IMR-90 (cell line): Measurements from ENCODE around the gene HMGCS2. TPM values are rescaled to one million over a fixed set of nuclear protein-coding genes. Genes with fewer than 3 reads are reported as not detected.

Experiments
- ATAC-seq: fragments of 200-7000 bp; cut with Tn5 transposase; 2 replicates; pipeline ENCODE4 v1.9.1; 2020; ENCODE audit warnings: low read depth, mild to moderate bottlenecking, moderate library complexity
- BruUV-seq: library from RNA; stranded (reverse); fragments of 400-500 nt; replicated peaks from 2 replicates; lab custom pipeline; 2021; lab: Mats Ljungman, UMichigan
- CTCF ChIA-PET: fragments of 300-600 bp; formaldehyde crosslinking; extraction: SDS; loops from one replicate; lab custom pipeline; 2021; ENCODE audit warnings: antibody characterized with exemption; lab: Yijun Ruan, JAX
- POLR2A ChIA-PET: fragments of 300-600 bp; sonication (Branson Sonifier 250); formaldehyde crosslinking; loops from one replicate; lab custom pipeline; 2022; ENCODE audit warnings: antibody characterized with exemption; ENCODE audit not compliant: unreplicated experiment; lab: Charles Lee
- DNase-seq: peaks from one replicate; pipeline ENCODE4 v3.0.0; 2013
- H2AFZ ChIP-seq: replicated peaks from 2 replicates; pipeline ENCODE3; 2013; ENCODE audit warnings: low read length, mild to moderate bottlenecking; ENCODE audit not compliant: poor library complexity
- H2AK5ac ChIP-seq: 2 replicates; pipeline ENCODE4 v1.6.1; 2013; ENCODE audit warnings: low read depth, low read length, inconsistent platforms
- H2AK9ac ChIP-seq: replicated peaks from 2 replicates; pipeline ENCODE3; 2013; ENCODE audit warnings: mild to moderate bottlenecking, low read depth, low read length, moderate library complexity; ENCODE audit not compliant: poor library complexity
- H2BK120ac ChIP-seq: 2 replicates; pipeline ENCODE4 v1.6.1; 2013; ENCODE audit warnings: low read depth, low read length, inconsistent platforms
- H2BK15ac ChIP-seq: 3 replicates; pipeline ENCODE4 v1.6.1; 2013; ENCODE audit warnings: low read depth, low read length, inconsistent platforms
- H2BK20ac ChIP-seq: 2 replicates; pipeline ENCODE4 v1.6.1; 2013; ENCODE audit warnings: low read depth, mild to moderate bottlenecking, inconsistent platforms, low read length, moderate library complexity
- H2BK5ac ChIP-seq: 2 replicates; pipeline ENCODE4 v1.6.1; 2013; ENCODE audit warnings: mild to moderate bottlenecking, low read depth, low read length, inconsistent platforms; ENCODE audit not compliant: poor library complexity, severe bottlenecking
- H3K14ac ChIP-seq: replicated peaks from 2 replicates; pipeline ENCODE4 v1.6.1; 2013; ENCODE audit warnings: low read depth, low read length, inconsistent platforms
- H3K18ac ChIP-seq: 2 replicates; pipeline ENCODE4 v1.6.1; 2013; ENCODE audit warnings: low read depth, low read length, control low read depth
- H3K23ac ChIP-seq: 2 replicates; pipeline ENCODE4 v1.6.1; 2013; ENCODE audit warnings: low read depth, low read length, inconsistent platforms
- H3K27ac ChIP-seq: 2 replicates; pipeline ENCODE4 v1.5.1; 2013; ENCODE audit warnings: mild to moderate bottlenecking, control low read depth, low read length; ENCODE audit not compliant: insufficient read depth
- H3K27me3 ChIP-seq: 2 replicates; pipeline ENCODE4 v1.6.1; 2013; ENCODE audit warnings: low read length; ENCODE audit not compliant: control insufficient read depth, insufficient read depth
- H3K36me3 ChIP-seq: 2 replicates; pipeline ENCODE4 v1.6.1; 2013; ENCODE audit warnings: low read length, mixed read lengths; ENCODE audit not compliant: control insufficient read depth, insufficient read depth
- H3K4ac ChIP-seq: 2 replicates; pipeline ENCODE4 v1.6.1; 2013; ENCODE audit warnings: low read depth, low read length, inconsistent platforms
- H3K4me1 ChIP-seq: 2 replicates; pipeline ENCODE4 v1.6.1; 2013; ENCODE audit warnings: low read length, mixed read lengths; ENCODE audit not compliant: control insufficient read depth, insufficient read depth
- H3K4me2 ChIP-seq: 2 replicates; pipeline ENCODE4 v1.6.1; 2013; ENCODE audit warnings: low read depth, mild to moderate bottlenecking, control low read depth, low read length, moderate library complexity
- H3K4me3 ChIP-seq: 2 replicates; pipeline ENCODE4 v1.5.1; 2013; ENCODE audit warnings: low read depth, mild to moderate bottlenecking, control low read depth, low read length, moderate library complexity; ENCODE audit not compliant: insufficient read depth
- H3K56ac ChIP-seq: 2 replicates; pipeline ENCODE4 v1.6.1; 2013; ENCODE audit warnings: low read length, inconsistent platforms; ENCODE audit not compliant: insufficient read depth; ENCODE audit errors: extremely low read depth
- H3K79me1 ChIP-seq, 2 experiments: 2 replicates each; pipeline ENCODE4 v1.6.1; 2013; ENCODE audit warnings: low read length in 2 of 2, inconsistent platforms in 1 of 2, low read depth in 1 of 2
- H3K9ac ChIP-seq: 2 replicates; pipeline ENCODE4 v1.6.1; 2013; ENCODE audit warnings: low read depth, low read length, control low read depth
- H3K9me1 ChIP-seq: 2 replicates; pipeline ENCODE4 v1.6.1; 2013; ENCODE audit warnings: low read length, inconsistent platforms; ENCODE audit not compliant: insufficient read depth
- H3K9me3 ChIP-seq: 2 replicates; pipeline ENCODE4 v1.6.1; 2013; ENCODE audit warnings: low read length; ENCODE audit not compliant: control insufficient read depth, insufficient read depth
- H4K20me1 ChIP-seq: 2 replicates; pipeline ENCODE4 v1.6.1; 2013; ENCODE audit warnings: low read length, inconsistent platforms; ENCODE audit not compliant: insufficient read depth
- H4K5ac ChIP-seq: 2 replicates; pipeline ENCODE4 v1.6.1; 2013; ENCODE audit warnings: mild to moderate bottlenecking, low read depth, low read length, control low read depth
- H4K8ac ChIP-seq, 2 experiments: 2 replicates each; pipeline ENCODE4 v1.6.1; 2013; ENCODE audit warnings: low read depth in 2 of 2, low read length in 2 of 2, control low read depth in 1 of 2, inconsistent platforms in 1 of 2
- H4K91ac ChIP-seq: 2 replicates; pipeline ENCODE4 v1.6.1; 2013; ENCODE audit warnings: low read depth, low read length, inconsistent platforms; ENCODE audit not compliant: insufficient read depth
- BHLHE40 ChIP-seq: fragments of 150-350 bp; IDR thresholded peaks from 2 replicates; pipeline ENCODE4 v1.6.1; 2016; ENCODE audit warnings: mild to moderate bottlenecking, low read depth, low read length
- CEBPB ChIP-seq: IDR thresholded peaks from 2 replicates; pipeline ENCODE4 v1.6.1; 2012; ENCODE audit warnings: low read depth, low read length, improper control_type of control experiment
- CHD1 ChIP-seq: IDR thresholded peaks from 2 replicates; pipeline ENCODE4 v1.6.1; 2012; ENCODE audit warnings: low read depth, low read length, improper control_type of control experiment
- FOS ChIP-seq: fragments of 150-350 bp; IDR thresholded peaks from 2 replicates; pipeline ENCODE4 v1.6.1; 2016; ENCODE audit warnings: low read depth, low read length
- MAFK ChIP-seq: IDR thresholded peaks from 2 replicates; pipeline ENCODE4 v1.6.1; 2012; ENCODE audit warnings: low read depth, low read length, improper control_type of control experiment
- MAZ ChIP-seq: IDR thresholded peaks from 2 replicates; pipeline ENCODE4 v1.6.1; 2012; ENCODE audit warnings: low read depth, mild to moderate bottlenecking, low read length, improper control_type of control experiment, moderate library complexity, borderline replicate concordance
- MXI1 ChIP-seq: IDR thresholded peaks from 2 replicates; pipeline ENCODE4 v1.6.1; 2012; ENCODE audit warnings: low read depth, mild to moderate bottlenecking, low read length, moderate library complexity, borderline replicate concordance
- NFE2L2 ChIP-seq: fragments of 150-350 bp; IDR thresholded peaks from 2 replicates; pipeline ENCODE4 v1.6.1; 2016; ENCODE audit warnings: low read depth, mild to moderate bottlenecking, low read length
- RAD21 ChIP-seq: IDR thresholded peaks from 2 replicates; pipeline ENCODE4 v1.6.1; 2012; ENCODE audit warnings: low read length, improper control_type of control experiment
- RCOR1 ChIP-seq: IDR thresholded peaks from 2 replicates; pipeline ENCODE4 v1.6.1; 2012; ENCODE audit warnings: mild to moderate bottlenecking, low read length, improper control_type of control experiment; ENCODE audit not compliant: insufficient replicate concordance
- RFX5 ChIP-seq: IDR thresholded peaks from 2 replicates; pipeline ENCODE4 v1.8.0; 2012; ENCODE audit warnings: low read depth, mild to moderate bottlenecking, low read length, moderate library complexity
- SMC3 ChIP-seq: fragments of 150-350 bp; IDR thresholded peaks from 2 replicates; pipeline ENCODE4 v1.6.1; 2016; ENCODE audit warnings: low read depth, mild to moderate bottlenecking, antibody characterized with exemption, low read length, moderate library complexity
- WGBS, 2 experiments: methylation state at CpG; one replicate each; pipeline versions ENCODE4 v1.1.5 to v1.1.7; 2013; ENCODE audit warnings: missing lambda C conversion rate in 2 of 2; ENCODE audit not compliant: insufficient read length in 1 of 2; ENCODE audit errors: extremely low coverage in 2 of 2; 5-methylcytosine and 5-hydroxymethylcytosine counted together
- dilution Hi-C: fragments of 300-500 bp; cut with HindIII; formaldehyde crosslinking; loops from one replicate; pipeline ENCODE4 v1.14.3; 2018; ENCODE audit warnings: low sequenced_read_pairs; ENCODE audit not compliant: unreplicated experiment
- in situ Hi-C: fragments of 300-500 bp; cut with MboI; formaldehyde crosslinking; loops from 3 replicates; pipeline ENCODE4 v1.14.3; 2019; ENCODE audit warnings: low sequenced_read_pairs, inconsistent platforms, mixed read lengths
- intact Hi-C: fragments of 100-400 bp; cut with micrococcal nuclease; formaldehyde crosslinking; loops from 2 replicates; pipeline ENCODE4 v1.10.0; 2022
- polyA plus RNA-seq, 3 experiments: library from polyadenylated mRNA; depleted of rRNA; stranded (reverse); fragments of >200 nt; gene quantifications; 2 replicates each; pipeline ENCODE4 v1.2.3, GENCODE V29; 2012; ENCODE audit warnings: low replicate concordance in 1 of 3
- total RNA-seq: library from RNA; depleted of rRNA; stranded (reverse); fragments of >200 nt; gene quantifications from 2 replicates; pipeline ENCODE4 v1.2.3, GENCODE V29; 2012
- TF ChIP-seq, protein P1 (sequence below): fragments of 150-350 bp; IDR thresholded peaks from 2 replicates; pipeline ENCODE4 v1.6.1; 2017; ENCODE audit warnings: mild to moderate bottlenecking, antibody characterized with exemption, low read length, low read depth
- TF ChIP-seq, protein P2 (sequence below): conservative IDR thresholded peaks from 2 replicates; pipeline ENCODE4 v1.5.1; 2012; ENCODE audit warnings: mild to moderate bottlenecking, low read depth, low read length, improper control_type of control experiment

Gene HMGCS2
- total and polyA plus RNA-seq, 2 of the 4 experiments (the other 2 are of a cell fraction) = not detected

DNA sequence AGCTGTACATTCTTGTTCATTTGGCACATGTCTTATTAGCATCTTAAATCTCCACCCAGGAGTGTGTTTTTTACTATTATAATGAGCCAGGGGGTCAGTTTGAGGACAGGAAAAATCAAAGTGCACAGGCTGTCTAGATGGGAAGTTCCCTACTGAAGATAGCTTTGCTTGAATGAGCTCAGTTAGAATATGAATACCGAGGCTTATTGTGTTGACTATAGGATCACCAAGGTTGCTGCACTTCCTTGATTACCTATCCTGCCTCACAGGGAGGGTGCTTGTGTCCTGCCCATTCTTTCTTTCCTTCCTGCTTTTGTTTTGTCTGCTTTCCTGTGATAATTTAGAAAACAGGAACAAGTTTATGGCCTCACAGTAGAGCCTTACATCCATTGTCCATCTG, 40.7 kb downstream of the HMGCS2 start:
- Histone ChIP-seq H3K4me2 (no peak overlapping the region), H3K4me1 (no peaks in the 10 kb centered on the region), H3K56ac (no peak overlapping the region), H2AK9ac (no peak overlapping the region), H3K27ac (no peak overlapping the region), H4K91ac (no peak overlapping the region), H2AK5ac (no peak overlapping the region), H2BK120ac (no peak overlapping the region), H3K4ac (no peak overlapping the region), H3K23ac (no peak overlapping the region), H2AFZ (no peak overlapping the region), H3K4me3 (no peak overlapping the region), H3K9me3 (no peaks in the 10 kb centered on the region), H3K36me3 (peaks cover 74% of the 10 kb centered on the region), H4K8ac (no peak overlapping the region), H3K9ac (no peak overlapping the region), H2BK15ac (no peak overlapping the region), H2BK20ac (no peak overlapping the region), H3K27me3 (no peaks in the 10 kb centered on the region), H2BK5ac (no peak overlapping the region), H3K79me1 (peaks cover 13 to 49% of the 10 kb centered on the region in 2 experiments; a peak in 3 of 4 replicates), H3K14ac (no peak overlapping the region), H4K20me1 (peaks cover 32% of the 10 kb centered on the region; the same call in 1 of the 2 replicates), H4K5ac (no peak overlapping the region), H3K18ac (no peak overlapping the region), H3K9me1 (peaks cover 3% of the 10 kb centered on the region; the same call in 1 of the 2 replicates)
- DNase-seq = no peak
- in situ Hi-C loops (no loop called here), dilution Hi-C loops (no loop called here), intact Hi-C loops (no loop called here)
- no TSS peak for BruUV-seq
- no CpG with 5 or more reads among the region's 1 CpG for WGBS, 2 experiments
- no peak for ATAC-seq
- CTCF ChIA-PET = interaction anchor here (0.7 kb wide), 1 partner anchor 100 kb away, joined by 5 read pairs; no protein-coding TSS in a partner anchor
- TF ChIP-seq, protein P1, sequence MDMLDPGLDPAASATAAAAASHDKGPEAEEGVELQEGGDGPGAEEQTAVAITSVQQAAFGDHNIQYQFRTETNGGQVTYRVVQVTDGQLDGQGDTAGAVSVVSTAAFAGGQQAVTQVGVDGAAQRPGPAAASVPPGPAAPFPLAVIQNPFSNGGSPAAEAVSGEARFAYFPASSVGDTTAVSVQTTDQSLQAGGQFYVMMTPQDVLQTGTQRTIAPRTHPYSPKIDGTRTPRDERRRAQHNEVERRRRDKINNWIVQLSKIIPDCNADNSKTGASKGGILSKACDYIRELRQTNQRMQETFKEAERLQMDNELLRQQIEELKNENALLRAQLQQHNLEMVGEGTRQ = no peak
- TF ChIP-seq SMC3 (no peak), BHLHE40 (no peak), RCOR1 (no peak), NFE2L2 (no peak), CHD1 (no peak), MXI1 (no peak), RAD21 (no peak), FOS (no peak), RFX5 (no peak), MAZ (no peak), MAFK (no peak), CEBPB (no peak)
- TF ChIP-seq, protein P2, sequence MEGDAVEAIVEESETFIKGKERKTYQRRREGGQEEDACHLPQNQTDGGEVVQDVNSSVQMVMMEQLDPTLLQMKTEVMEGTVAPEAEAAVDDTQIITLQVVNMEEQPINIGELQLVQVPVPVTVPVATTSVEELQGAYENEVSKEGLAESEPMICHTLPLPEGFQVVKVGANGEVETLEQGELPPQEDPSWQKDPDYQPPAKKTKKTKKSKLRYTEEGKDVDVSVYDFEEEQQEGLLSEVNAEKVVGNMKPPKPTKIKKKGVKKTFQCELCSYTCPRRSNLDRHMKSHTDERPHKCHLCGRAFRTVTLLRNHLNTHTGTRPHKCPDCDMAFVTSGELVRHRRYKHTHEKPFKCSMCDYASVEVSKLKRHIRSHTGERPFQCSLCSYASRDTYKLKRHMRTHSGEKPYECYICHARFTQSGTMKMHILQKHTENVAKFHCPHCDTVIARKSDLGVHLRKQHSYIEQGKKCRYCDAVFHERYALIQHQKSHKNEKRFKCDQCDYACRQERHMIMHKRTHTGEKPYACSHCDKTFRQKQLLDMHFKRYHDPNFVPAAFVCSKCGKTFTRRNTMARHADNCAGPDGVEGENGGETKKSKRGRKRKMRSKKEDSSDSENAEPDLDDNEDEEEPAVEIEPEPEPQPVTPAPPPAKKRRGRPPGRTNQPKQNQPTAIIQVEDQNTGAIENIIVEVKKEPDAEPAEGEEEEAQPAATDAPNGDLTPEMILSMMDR = no peak
- POLR2A ChIA-PET = no interaction called here
